GM20000 (cell line): ENCODE measurements around the gene PPFIBP1.
"Not testable (repeated sequence)": the region's sequence is repeated elsewhere in the genome, so short reads cannot be mapped to it uniquely, and the experiment has no call there.

Experiments used
- DNase-seq: peaks from one replicate; pipeline ENCODE4 v3.0.0; 2012; ENCODE audit warnings: low spot score
- CTCF ChIP-seq: IDR thresholded peaks from 2 replicates; pipeline ENCODE4 v1.5.1; 2012; ENCODE audit warnings: mild to moderate bottlenecking, control low read depth; ENCODE audit errors: extremely low read depth, missing control alignments

The PPFIBP1 gene

DNA sequence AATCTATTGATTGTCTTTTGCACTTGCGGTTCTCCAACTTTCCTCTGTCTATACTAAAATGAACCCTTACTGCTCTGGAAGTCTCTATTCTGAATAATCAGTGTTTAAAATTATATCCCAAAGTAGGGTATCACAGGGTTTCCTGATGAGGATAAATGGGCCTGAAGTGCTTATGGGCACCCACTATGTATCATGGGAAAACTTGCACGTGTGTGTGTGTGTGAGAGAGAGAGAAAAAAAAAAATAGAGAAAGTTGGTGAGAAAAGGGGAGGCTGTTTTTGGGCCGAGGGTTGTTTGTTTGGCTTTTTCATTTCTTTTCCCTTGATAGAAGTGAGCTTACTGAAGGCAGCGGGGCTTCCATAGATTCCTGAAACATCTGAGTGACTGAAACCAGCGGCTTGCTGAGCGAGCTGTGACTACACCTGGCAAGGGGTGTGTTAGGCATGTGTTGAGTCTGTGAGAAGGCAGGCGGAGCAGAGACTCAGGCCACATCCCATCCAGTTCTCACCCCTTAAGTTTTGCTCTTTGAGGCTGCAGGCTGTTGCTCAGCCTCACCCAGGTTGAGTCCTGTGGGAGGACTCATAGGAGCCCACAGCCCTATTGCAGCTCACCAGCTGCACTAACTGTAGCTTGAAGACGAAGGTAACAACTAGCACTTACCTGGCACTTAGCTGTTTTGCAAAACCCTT is 17.2 kb downstream of the PPFIBP1 start:
- DNase-seq, result no peak
- TF ChIP-seq CTCF, result no peak

DNA sequence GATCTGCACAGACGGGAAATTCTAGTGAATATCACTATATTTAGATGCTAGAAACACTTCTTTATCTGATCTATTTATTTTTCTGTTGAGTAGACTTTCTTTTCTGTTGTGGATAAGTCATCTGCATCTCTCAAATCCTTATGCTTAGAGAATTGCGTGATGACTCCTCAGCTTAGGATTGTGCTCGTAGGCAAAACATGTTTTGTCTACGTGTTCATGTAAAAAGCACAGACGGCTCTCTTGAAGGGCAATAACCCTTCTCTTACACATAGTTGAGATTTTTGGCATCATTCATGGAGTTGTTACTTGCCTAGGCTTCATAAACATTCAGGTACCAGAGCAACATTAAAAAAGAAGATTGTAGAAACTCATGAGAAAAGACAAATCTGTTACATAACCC is 18.6 kb downstream of the PPFIBP1 start:
- DNase-seq, result no peak
- TF ChIP-seq CTCF, result no peak

DNA sequence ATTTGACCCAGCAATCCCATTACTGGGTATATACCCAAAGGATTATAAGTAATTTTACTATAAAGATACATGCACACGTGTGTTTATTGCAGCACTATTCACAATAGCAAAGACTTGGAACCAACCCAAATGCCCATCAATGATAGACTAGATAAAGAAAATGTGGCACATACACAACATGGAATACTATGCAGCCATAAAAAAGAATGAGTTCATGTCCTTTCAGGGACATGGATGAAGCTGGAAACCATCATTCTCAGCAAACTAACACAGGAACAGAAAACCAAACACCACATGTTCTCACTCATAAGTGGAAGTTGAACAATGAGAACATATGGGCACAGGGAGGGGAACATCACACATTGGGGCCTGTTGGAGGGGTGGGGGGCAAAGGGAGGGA is 20.9 kb downstream of the PPFIBP1 start:
- not testable (repeated sequence) for DNase-seq

- DNase-seq, result no peak
- no peak for TF ChIP-seq CTCF
Measured at GRCh38 chr12:27545665-27546064, 21.7 kb downstream of the PPFIBP1 start.

DNA sequence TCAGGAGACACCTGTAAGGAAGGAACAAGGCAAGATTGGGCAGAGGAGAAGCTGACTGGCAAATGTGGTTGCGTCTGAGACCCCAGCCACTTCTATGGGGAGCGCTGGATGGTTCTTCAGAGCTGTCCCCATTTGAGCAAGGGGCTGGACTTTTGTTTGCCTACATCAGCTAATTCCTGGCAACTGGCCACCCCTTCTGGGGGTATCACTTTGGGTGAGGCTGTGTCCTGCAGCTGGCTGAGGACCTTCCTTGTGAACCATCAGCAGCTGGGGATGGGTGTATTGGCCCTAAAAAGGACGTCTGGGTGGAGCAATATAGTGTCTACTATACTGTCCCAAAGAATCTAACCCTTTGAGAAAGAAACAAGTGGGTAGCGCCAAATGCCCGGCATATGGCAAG is 23.6 kb downstream of the PPFIBP1 start:
- TF ChIP-seq CTCF, result no peak
- no peak for DNase-seq

DNA sequence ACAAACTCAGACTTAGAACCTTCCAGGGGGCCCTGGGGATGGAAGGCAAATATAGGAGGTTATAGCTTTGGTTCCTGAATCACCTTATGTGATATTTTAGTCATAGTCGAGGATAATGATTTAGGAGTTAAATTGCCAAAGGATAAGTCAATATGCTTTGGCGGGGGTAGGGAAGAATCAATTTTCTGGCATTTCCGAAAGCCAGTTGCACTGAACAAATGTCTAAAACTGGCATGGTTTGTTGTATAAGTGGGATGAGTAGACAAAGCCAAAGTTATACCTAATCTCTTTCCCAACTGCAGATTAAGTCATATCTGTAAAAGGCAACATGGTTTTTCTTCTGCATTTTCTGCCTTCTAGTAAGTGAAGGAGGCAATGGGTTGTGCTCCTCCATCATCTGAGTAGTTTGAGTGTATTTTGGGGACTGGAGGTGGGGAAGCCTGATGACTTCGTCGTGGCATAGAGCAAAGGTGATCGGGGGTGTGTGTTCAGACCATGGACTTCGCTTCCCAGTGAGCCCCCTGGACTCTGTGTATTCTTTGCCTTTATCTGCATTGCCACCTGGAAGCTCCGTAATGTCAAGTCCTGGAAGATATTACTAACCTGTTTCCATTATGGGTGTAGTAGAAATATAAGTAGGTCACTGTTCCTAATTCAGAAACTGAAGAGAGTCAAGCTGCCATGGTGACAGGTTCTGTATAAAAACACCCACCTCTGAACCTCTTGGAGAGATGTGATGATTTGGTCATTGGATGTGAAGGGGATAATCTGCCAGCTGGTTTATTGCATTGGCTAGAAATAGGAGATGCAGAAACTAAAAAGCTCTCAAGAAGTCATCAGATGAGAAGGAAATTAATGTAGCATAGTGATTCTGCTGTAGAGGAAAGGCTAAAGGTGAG is 24.5 kb downstream of the PPFIBP1 start:
- no peak for TF ChIP-seq CTCF
- no peak for DNase-seq

DNA sequence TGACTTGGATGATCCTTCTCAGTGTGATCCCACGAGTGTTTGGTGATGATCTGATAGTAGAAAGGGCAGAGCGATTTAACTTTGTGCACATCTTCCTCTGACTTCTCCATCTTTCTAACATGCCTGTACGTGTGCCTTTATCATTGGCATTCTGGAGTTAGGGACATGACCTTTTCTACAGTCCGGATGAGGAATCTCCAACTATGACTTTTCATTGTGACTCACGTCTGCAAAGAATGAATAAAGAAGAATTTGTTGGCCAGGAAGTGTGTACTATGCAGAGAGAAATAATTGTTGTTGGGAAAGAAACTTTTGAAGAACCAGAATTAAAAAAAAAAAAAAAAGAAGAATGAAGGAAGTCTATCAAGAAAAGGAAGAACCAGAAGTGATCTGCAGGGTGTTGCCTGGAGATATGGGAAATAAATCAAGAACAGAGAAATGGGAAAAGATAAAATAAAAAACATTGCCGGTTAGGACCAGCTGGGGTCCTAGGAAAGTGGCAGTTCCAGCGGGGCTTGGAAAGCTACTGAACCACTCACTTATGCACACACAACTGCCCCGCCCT is 25.3 kb downstream of the PPFIBP1 start:
- DNase-seq, result no peak
- TF ChIP-seq CTCF, result no peak
